OCI-LY3 (cell line): ENCODE measurements around the gene TTC7B.

Experiments used
- CTCF ChIP-seq: fragments of 200-600, 300-600 bp; sonication (generic); IDR thresholded peaks from 2 replicates; pipeline ENCODE4 v1.5.1; 2014; ENCODE audit warnings: antibody characterized with exemption, low read length, low read depth
- EZH2phosphoT487 ChIP-seq: fragments of 200-600 bp; shearing (Covaris generic); IDR thresholded peaks from 2 replicates; pipeline ENCODE4 v1.6.1; 2018; ENCODE audit warnings: antibody characterized with exemption, mixed run types, low read depth

GRCh38 chr14:90681929-90682328, 134.3 kb downstream of the TTC7B start:
- no peak for TF ChIP-seq CTCF
- TF ChIP-seq EZH2phosphoT487, result no peak
